GM12873 (cell line): Measurements from ENCODE around the gene WRAP73.

Experiments
- TF ChIP-seq, protein P1 (sequence below): IDR thresholded peaks from 2 replicates; pipeline ENCODE4 v1.5.1; 2012; ENCODE audit warnings: low read depth, mild to moderate bottlenecking, moderate library complexity, low read length, control low read depth; ENCODE audit not compliant: insufficient read depth; ENCODE audit errors: missing control alignments

The WRAP73 gene

DNA sequence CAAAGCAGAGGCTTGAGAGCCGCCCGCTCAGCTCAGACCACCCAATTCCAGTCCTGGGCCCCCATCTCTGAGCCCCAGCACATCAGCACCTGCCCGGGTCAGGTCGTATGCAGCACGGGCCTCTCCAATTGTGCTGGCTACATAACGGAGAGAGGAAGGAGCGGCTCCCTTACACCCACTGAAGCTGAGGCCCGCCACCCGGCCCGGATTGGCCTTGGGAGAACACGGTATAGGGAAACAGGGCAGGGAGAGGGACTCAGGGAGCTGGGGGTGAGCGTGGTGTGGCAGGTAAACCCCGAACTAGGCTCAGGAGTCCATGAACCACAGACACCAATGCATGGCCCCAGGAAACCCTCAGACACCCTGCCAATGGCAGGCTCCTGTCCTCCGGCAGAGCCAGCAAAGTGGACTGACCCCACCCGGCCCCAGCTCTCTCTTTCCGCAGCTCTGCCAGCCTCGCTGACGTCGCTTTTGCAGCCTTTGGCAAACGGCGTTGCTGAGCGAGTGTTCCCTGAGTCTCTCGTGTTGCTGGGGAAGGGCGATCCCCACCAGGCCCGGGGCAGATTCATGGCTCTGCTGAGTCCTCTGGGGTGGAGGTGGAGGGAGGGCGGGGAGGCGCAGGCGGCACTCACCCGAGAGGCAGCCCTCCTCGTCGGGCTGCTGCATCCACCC is 55.1 kb downstream of the WRAP73 start:
- TF ChIP-seq, protein P1, sequence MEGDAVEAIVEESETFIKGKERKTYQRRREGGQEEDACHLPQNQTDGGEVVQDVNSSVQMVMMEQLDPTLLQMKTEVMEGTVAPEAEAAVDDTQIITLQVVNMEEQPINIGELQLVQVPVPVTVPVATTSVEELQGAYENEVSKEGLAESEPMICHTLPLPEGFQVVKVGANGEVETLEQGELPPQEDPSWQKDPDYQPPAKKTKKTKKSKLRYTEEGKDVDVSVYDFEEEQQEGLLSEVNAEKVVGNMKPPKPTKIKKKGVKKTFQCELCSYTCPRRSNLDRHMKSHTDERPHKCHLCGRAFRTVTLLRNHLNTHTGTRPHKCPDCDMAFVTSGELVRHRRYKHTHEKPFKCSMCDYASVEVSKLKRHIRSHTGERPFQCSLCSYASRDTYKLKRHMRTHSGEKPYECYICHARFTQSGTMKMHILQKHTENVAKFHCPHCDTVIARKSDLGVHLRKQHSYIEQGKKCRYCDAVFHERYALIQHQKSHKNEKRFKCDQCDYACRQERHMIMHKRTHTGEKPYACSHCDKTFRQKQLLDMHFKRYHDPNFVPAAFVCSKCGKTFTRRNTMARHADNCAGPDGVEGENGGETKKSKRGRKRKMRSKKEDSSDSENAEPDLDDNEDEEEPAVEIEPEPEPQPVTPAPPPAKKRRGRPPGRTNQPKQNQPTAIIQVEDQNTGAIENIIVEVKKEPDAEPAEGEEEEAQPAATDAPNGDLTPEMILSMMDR = no peak

DNA sequence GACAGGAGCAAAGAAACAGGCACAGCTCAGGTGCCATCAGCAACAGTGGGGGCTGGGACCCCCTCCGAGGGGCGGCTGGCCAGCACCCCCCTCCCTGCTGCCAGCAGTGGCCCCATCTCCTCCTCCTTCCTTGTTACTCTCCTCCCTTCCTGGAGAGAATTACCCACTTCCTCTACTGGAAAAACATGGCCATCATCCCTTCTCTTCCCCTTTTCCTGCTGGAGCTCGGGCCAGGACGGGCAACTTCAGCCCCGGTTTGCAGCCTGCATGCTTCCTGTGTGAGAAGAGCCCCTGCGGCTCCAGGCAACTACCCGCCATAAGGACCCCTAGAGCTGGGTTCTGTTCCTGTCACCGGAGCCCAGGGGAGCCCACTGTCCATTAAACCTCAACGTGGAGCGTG is 56.2 kb downstream of the WRAP73 start:
- TF ChIP-seq, protein P1 = no peak

DNA sequence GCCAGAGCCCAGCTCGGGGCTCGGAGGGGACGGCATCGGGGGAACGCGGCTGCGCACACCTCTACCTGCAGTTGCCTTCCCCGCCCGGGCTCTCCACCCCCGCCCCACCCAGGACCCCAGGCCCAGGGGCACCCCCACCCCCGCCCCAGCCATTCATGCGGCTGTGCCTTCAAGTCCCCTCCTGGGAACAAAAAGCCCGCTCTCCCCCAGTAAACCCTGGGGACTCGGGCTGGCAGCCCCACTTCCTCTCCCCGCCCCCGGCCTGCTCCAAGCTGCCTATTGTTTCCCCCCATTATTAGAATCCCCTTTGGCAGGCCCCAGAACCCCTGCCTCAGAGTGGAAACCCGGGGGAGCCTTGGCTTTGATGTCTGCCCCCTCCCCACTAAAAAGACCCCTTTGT is 56.6 kb downstream of the WRAP73 start:
- TF ChIP-seq, protein P1 = no peak

DNA sequence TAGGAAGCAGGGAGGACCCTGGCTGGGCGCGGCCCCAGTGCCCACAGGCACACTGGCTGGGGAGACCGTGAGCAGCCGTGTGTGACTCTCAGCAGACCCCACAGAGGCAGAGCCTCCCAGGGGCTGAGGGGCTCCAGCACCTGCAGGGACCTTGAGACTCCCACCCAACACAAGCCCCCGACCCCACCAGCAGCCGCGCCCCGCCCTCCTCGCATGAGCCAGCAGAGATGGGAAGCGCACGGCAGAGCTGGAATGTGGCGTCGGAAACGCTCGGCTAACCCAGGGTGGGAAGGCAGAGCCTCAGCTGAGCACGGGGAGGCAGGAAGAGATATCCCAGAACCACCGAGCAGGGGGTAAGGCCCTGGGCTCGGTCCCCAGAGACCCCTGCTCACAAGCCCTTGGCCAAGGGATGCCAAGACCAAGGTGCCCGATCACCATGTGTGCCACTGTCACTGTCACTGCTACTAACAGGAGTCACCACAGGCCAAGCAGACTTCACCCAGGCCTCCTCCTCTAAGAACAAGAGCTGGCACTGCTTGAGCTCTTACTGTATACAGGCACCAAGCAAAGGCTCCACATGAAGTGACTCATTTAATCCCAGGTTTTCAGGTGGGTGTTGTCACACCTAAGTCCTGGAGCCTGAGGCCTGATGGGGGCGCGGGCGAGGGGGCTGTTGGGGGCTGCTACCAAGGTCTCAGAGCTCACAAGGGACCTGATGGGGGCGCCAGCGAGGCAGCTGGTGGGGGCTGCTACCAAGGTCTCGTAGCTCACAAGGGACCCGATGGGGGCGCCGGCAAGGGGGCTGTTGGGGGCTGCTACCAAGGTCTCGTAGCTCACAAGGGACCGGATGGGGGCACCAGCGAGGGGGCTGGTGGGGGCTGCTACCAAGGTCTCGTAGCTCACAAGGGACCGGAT is 58.7 kb downstream of the WRAP73 start:
- TF ChIP-seq, protein P1 = no peak

DNA sequence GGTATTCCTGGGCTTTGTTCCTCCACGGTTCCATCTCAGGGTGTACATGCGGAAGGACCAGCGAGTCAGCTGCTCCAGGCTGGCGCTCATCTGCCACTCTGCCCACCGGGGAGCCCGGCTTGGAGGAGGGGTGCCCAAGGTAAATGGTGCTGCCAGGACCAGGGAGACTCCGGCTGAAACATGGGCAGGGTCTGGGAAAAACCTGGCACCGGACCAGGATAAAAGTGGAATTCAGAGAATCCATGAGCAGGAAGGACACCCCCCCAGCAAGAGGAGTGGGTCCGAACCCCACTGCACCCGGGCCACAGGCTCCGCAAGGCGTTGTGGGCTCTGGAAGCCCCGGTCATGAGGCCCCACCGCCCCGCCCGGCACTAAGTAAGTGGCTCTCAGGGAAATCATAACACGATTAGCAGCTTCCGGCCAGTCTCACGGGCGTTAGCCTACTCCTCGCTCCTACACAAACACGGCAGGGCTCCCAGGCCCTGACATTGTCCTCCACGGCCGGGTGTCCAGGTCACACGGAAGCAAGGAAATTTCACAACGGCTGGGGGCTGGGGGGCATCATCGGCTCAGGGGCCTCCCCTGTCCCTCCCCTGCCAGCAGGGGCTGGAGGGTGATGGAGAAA is 59.7 kb downstream of the WRAP73 start:
- TF ChIP-seq, protein P1 = no peak

DNA sequence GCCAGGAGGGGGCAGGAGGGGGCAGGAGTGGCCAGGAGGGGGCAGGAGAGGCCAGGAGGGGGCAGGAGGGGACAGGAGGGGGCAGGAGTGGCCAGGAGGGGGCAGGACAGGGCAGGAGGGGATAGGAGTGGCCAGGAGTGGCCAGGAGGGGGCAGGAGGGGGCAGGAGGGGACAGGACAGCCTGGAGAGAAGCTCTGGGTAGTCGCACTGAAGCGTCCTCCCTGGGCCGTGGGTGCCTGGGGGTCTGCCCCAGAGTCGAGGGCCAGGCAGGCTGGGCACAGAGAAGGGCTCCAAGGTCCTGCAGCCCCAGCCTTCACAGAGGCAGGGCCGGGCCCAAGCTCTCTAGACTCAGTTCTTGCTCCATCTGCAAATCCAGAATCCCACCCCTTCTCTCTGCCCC is 61.5 kb downstream of the WRAP73 start:
- TF ChIP-seq, protein P1 = no peak
